ENCODE measurements around the gene NOL9. TPM values are rescaled to one million over a fixed set of nuclear protein-coding genes. Genes with fewer than 3 reads are reported as not detected.

The NOL9 gene
- total and polyA plus RNA-seq, 2 of the 13 experiments (the other 11 are each of a cell fraction or from before 2014, with no cell fraction given) = 18.0 to 24.7 TPM

DNA sequence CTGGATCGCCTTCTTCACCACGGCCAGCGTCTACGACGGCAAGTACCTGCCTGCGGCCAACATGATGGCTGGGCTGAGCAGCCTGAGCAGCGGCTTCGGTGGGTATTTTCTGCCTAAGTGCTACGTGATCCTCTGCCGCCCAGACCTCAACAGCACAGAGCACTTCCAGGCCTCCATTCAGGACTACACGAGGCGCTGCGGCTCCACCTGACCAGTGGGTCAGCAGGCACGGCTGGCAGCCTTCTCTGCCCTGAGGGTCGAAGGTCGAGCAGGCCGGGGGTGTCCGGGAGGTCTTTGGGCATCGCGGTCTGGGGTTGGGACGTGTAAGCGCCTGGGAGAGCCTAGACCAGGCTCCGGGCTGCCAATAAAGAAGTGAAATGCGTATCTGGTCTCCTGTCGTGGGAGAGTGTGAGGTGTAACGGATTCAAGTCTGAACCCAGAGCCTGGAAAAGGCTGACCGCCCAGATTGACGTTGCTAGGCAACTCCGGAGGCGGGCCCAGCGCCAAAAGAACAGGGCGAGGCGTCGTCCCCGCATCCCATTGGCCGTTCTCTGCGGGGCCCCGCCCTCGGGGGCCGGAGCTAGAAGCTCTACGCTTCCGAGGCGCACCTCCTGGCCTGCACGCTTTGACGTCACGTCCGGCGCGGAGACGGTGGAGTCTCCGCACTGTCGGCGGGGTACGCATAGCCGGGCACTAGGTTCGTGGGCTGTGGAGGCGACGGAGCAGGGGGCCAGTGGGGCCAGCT lies 25.2 kb upstream of the NOL9 start, which contains the start of gene ZBTB48 (continued):
- TF ChIP-seq, protein P1, sequence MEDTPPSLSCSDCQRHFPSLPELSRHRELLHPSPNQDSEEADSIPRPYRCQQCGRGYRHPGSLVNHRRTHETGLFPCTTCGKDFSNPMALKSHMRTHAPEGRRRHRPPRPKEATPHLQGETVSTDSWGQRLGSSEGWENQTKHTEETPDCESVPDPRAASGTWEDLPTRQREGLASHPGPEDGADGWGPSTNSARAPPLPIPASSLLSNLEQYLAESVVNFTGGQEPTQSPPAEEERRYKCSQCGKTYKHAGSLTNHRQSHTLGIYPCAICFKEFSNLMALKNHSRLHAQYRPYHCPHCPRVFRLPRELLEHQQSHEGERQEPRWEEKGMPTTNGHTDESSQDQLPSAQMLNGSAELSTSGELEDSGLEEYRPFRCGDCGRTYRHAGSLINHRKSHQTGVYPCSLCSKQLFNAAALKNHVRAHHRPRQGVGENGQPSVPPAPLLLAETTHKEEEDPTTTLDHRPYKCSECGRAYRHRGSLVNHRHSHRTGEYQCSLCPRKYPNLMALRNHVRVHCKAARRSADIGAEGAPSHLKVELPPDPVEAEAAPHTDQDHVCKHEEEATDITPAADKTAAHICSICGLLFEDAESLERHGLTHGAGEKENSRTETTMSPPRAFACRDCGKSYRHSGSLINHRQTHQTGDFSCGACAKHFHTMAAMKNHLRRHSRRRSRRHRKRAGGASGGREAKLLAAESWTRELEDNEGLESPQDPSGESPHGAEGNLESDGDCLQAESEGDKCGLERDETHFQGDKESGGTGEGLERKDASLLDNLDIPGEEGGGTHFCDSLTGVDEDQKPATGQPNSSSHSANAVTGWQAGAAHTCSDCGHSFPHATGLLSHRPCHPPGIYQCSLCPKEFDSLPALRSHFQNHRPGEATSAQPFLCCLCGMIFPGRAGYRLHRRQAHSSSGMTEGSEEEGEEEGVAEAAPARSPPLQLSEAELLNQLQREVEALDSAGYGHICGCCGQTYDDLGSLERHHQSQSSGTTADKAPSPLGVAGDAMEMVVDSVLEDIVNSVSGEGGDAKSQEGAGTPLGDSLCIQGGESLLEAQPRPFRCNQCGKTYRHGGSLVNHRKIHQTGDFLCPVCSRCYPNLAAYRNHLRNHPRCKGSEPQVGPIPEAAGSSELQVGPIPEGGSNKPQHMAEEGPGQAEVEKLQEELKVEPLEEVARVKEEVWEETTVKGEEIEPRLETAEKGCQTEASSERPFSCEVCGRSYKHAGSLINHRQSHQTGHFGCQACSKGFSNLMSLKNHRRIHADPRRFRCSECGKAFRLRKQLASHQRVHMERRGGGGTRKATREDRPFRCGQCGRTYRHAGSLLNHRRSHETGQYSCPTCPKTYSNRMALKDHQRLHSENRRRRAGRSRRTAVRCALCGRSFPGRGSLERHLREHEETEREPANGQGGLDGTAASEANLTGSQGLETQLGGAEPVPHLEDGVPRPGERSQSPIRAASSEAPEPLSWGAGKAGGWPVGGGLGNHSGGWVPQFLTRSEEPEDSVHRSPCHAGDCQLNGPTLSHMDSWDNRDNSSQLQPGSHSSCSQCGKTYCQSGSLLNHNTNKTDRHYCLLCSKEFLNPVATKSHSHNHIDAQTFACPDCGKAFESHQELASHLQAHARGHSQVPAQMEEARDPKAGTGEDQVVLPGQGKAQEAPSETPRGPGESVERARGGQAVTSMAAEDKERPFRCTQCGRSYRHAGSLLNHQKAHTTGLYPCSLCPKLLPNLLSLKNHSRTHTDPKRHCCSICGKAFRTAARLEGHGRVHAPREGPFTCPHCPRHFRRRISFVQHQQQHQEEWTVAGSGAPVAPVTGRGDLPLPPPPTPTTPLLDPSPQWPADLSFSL (CRISPR knock-in tag; IDR thresholded peaks at IDR 0.05) = no peak
- TF ChIP-seq ZBTB33 (CRISPR knock-in tag; IDR thresholded peaks at IDR 0.05) (no peak), ZNF572 (CRISPR knock-in tag; IDR thresholded peaks at IDR 0.05) (no peak), ZNF557 (CRISPR knock-in tag; IDR thresholded peaks at IDR 0.05) (no peak), CEBPZ (IDR thresholded peaks at IDR 0.05; ENCODE audit: low read length) (no peak), MED1 (CRISPR knock-in tag; IDR thresholded peaks at IDR 0.05) (0 out of 2 replicates have a peak, but pooled peaks have one; percentile 34), IKZF1 (IDR thresholded peaks at IDR 0.05) (no peak), ZNF264 (CRISPR knock-in tag; IDR thresholded peaks at IDR 0.05) (no peak)
- TF ChIP-seq, protein P2, sequence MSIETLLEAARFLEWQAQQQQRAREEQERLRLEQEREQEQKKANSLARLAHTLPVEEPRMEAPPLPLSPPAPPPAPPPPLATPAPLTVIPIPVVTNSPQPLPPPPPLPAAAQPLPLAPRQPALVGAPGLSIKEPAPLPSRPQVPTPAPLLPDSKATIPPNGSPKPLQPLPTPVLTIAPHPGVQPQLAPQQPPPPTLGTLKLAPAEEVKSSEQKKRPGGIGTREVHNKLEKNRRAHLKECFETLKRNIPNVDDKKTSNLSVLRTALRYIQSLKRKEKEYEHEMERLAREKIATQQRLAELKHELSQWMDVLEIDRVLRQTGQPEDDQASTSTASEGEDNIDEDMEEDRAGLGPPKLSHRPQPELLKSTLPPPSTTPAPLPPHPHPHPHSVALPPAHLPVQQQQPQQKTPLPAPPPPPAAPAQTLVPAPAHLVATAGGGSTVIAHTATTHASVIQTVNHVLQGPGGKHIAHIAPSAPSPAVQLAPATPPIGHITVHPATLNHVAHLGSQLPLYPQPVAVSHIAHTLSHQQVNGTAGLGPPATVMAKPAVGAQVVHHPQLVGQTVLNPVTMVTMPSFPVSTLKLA (IDR thresholded peaks at IDR 0.05) = no peak
